GM10248 (cell line): ENCODE results near the gene ZCCHC24.

Experiments
- CTCF ChIA-PET: fragments of 300-600 bp; sonication (Branson Sonifier 250); formaldehyde crosslinking; extraction: SDS; loops from one replicate; lab custom pipeline; 2021; ENCODE audit warnings: antibody characterized with exemption; lab: Yijun Ruan, JAX
- POLR2A ChIA-PET: fragments of 350-650 bp; sonication (Branson Sonifier 250); formaldehyde crosslinking; extraction: SDS; loops from one replicate; lab custom pipeline; 2020; ENCODE audit warnings: antibody characterized with exemption; lab: Yijun Ruan, JAX
- DNase-seq: peaks from one replicate; pipeline ENCODE4 v3.0.0; 2012; ENCODE audit errors: extremely low spot score
- TF ChIP-seq, protein P1 (sequence below): IDR thresholded peaks from 2 replicates; pipeline ENCODE4 v1.5.1; 2012; ENCODE audit warnings: mild to moderate bottlenecking, low read depth; ENCODE audit errors: extremely low read depth, missing control alignments, control extremely low read depth

The ZCCHC24 gene

DNA sequence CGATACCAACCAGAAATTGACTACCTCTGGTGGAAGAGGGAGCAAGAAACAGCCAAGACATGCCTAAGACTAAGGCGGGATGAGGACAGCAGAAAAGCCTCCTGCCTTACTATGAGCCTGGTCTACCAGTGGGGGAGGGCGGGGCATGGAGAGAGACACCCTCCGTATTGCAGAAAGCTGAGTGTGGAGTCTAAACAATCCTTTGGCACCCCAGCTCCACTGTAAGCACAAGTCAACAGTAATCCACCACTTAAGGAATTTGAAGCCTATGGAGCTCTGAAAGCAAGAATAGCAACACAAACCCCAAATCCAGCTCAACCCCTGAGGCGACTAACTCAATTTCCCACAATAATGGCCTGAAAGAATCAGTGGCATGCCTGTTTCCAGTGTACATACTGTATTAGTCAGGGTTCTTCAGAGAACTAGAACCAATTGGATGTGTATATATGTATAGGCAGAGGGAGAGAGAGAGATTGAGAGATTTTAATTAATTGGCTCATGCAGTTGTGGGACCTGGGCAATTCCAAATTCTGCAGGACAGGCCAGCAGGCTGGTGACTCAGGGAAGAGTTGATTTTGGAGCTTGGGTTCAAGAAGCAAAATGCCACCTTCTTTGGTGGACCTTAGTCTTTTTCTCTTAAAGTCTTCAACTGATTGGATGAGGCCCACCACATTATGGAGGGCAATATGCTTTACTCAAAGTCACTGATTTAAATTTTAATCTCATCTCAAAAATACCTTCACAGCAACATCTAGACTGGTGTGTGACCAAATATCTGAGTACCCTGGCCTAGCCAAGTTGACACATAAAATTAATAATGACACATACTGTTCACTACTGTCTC lies 84.7 kb downstream of the ZCCHC24 start:
- ChIA-PET POLR2A (no interaction called here), CTCF (interaction anchor here (1.1 to 1.7 kb wide), 5 partner anchors 12 to 15 kb away, joined by 3 to 6 read pairs (median 4); no protein-coding TSS in a partner anchor)
- DNase-seq: peak; percentile 4

DNA sequence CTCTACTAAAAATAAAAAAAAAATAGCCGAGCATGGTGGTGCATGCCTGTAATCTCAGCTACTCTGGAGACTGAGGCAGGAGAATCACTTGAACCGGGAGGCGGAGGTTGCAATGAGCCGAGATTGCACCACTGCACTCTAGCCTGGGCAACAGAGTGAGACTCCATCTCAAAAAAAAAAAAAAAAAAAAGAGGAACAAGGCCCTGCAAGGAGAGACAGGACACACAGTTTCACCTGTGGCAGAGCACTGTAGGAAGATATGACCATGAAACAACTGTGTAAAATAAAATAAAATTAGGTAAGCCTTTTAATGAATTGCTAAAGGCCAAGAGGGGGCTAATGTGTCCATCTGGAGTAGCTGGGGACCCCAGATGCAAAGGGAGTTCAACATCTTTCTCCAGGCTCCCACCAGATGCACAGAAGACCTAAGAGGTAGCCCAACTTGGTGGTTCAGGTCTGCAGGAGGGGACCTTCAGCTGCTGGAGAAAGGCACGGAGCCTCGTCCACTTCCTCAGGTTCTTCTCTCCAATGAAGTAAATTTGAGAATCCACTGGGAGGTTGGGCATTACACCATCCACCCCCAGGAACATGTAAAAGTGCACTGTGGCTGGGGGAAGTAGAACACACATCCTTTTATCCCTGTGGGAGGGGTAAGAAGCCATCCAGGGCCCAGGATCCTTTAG lies 85.5 kb downstream of the ZCCHC24 start:
- ChIA-PET CTCF (interaction anchor here (1.1 to 1.7 kb wide), 3 partner anchors 12 to 14 kb away, joined by 3 to 5 read pairs (median 4); no protein-coding TSS in a partner anchor), POLR2A (interaction anchor here (0.7 kb wide), 1 partner anchor 79 kb away, joined by 3 read pairs; no protein-coding TSS in a partner anchor)
- TF ChIP-seq, protein P1, sequence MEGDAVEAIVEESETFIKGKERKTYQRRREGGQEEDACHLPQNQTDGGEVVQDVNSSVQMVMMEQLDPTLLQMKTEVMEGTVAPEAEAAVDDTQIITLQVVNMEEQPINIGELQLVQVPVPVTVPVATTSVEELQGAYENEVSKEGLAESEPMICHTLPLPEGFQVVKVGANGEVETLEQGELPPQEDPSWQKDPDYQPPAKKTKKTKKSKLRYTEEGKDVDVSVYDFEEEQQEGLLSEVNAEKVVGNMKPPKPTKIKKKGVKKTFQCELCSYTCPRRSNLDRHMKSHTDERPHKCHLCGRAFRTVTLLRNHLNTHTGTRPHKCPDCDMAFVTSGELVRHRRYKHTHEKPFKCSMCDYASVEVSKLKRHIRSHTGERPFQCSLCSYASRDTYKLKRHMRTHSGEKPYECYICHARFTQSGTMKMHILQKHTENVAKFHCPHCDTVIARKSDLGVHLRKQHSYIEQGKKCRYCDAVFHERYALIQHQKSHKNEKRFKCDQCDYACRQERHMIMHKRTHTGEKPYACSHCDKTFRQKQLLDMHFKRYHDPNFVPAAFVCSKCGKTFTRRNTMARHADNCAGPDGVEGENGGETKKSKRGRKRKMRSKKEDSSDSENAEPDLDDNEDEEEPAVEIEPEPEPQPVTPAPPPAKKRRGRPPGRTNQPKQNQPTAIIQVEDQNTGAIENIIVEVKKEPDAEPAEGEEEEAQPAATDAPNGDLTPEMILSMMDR: no peak
- DNase-seq: peak; percentile 7

More for the DNA sequence above, 84.7 kb downstream of the ZCCHC24 start:
- TF ChIP-seq, protein P1: no peak

DNA sequence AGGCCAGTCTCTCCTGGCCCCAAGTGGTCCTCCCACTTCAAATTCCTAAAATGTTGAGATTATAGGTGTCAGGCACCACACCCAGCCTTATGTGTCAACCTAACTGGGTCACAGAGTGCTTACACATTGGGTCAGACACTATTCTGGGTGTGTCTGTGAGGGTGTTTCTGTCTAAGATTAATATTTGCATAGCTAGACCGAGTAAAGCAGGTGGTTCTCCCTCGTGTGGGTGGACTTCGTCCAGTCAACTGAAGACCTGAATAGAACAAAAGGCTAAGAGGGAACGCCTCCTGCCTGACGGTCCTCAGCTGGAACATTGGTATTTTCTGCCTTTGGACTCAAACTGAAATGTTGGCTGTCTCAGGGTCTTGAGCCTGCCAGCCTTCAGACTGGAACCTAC lies 86.6 kb downstream of the ZCCHC24 start:
- TF ChIP-seq, protein P1: no peak
- ChIA-PET POLR2A (no interaction called here), CTCF (interaction anchor here (0.8 to 1.7 kb wide), 5 partner anchors 14 to 109 kb away, joined by 3 to 10 read pairs (median 4); no protein-coding TSS in a partner anchor)
- DNase-seq: peak; percentile 29

DNA sequence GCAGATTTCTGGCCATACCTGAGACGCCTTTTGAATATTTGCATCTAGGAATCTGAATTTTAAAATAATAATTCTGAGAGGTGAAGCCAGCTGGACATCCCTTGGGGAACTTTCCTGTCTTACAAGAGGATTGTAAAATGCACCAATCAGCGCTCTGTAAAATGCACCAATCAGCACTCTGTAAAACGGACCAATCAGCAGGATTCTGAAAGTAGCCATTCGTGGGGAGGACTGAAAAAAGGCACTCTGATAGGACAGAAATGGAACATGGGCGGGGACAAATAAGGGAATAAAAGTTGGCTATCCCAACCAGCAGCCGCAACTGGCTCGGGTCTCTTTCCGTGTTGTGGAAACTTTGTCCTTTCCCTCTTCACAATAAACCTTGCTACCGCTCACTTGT lies 88.2 kb downstream of the ZCCHC24 start:
- ChIA-PET POLR2A (interaction anchor here (0.8 to 0.9 kb wide), 2 partner anchors 8 to 33 kb away, joined by 3 to 6 read pairs; no protein-coding TSS in a partner anchor), CTCF (interaction anchor here (0.8 to 2.4 kb wide), 3 partner anchors 9 to 18 kb away, joined by 3 to 12 read pairs (median 4); no protein-coding TSS in a partner anchor)
- TF ChIP-seq, protein P1: no peak
- DNase-seq: no peak

- TF ChIP-seq, protein P1: no peak
- POLR2A ChIA-PET: no interaction called here
- DNase-seq: peak; percentile 13
- CTCF ChIA-PET: interaction anchor here (0.9 to 2.4 kb wide), 4 partner anchors 8 to 19 kb away, joined by 4 to 12 read pairs (median 5); no protein-coding TSS in a partner anchor
Observed at GRCh38 chr10:79356104-79356503, 89.3 kb downstream of the ZCCHC24 start.
